ENCODE results near the gene GTF2F1. TPM values are rescaled to one million over a fixed set of nuclear protein-coding genes. Genes with fewer than 3 reads are reported as not detected.
A peak's percentile ranks its signal among the peaks of the same experiment; 100 is the strongest.
"Not testable (repeated sequence)": the region's sequence is repeated elsewhere in the genome, so short reads cannot be mapped to it uniquely, and the experiment has no call there.

Gene GTF2F1
- total RNA-seq, 2 donors from 2014 or later, result 67.2 to 68.7 TPM

DNA sequence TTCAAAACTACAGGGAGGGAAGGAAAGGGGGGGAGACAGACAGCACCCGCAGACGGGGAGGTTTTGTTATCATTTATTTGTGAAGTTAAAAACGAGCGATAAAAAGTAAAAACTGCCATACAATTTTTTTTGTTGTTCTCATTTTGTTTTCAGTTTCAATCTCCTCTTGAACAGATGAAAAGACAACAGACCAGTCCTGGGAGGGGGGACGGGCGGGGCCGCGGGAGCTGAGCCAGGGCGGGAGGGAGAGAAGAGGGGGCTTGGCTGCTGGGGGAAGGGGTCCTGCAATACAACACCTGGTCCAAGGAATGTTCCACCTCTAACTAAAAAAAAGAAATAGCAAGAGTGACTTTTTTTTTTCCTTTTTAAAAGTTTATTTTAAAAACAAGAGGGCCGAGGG lies 20.3 kb upstream of the GTF2F1 start:
- ATAC-seq, result no peak
- no peaks in the 10 kb centered on the region for H3K9me3 ChIP-seq (ENCODE audit: control insufficient read depth, low read length, poor library complexity, severe bottlenecking)
- H3K36me3 Mint-ChIP-seq (ENCODE audit: low read depth), result peaks cover 2% of the 10 kb centered on the region
- no peak overlapping the region for H3K27ac Mint-ChIP-seq
- no peak for DNase-seq
- no peaks in the 10 kb centered on the region for H3K4me1 Mint-ChIP-seq
- H3K27me3 Mint-ChIP-seq, result no peaks in the 10 kb centered on the region
- H3K4me3 Mint-ChIP-seq, result no peak overlapping the region

DNA sequence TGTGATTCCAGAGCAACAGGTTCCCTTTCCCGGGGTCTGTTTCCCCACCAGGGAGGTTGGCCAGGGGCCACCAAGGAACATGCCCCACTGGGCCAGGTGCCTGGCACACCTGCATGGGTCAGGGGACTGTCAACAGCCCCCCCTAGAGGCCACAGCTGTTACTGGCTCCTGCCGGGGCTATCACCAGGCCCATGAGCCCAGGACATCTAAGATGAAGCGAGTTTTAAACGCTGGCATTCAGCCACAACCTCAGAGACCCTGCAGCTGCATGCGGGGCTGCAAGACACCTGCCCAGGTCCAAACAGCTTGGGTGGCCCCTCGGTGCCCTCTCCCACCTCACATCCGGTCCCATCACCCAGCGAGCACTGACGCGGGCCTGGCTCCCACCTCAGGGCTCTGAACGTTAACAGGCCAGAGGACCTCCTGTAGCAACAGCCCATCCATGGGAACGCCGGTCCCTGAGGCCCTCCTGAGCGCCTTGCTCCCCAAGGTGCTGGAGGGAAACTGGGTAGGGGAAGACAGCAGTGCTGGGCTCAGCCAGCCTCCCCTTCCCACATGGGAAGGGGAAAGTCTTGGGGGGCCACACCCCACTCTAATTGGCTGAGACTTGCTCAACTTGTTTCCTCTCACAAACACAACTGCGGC lies 19.6 kb upstream of the GTF2F1 start:
- H3K4me3 Mint-ChIP-seq, result no peak overlapping the region
- H3K27ac Mint-ChIP-seq, result peak overlapping the region; percentile 24
- H3K9me3 ChIP-seq (ENCODE audit: control insufficient read depth, low read length, poor library complexity, severe bottlenecking), result no peaks in the 10 kb centered on the region

DNA sequence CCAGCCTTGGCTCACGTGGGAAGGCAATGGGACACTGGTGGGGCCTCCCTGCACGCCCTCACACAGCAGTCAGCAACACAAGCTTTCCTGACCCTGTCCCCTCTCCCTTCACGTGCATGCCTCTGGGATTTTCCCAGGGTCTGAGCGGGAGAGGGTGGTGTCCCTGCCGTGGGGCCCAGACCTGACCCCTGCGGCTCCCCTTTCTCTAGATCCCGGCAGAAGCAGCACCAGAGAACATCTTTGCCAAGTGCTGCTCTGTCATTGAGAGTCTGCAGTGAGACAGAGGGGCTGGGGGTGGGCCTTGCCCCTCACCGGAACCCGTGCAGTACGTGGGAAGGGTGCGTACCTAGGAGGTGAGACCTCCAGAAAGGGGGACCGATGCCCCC lies 19.1 kb upstream of the GTF2F1 start:
- Mint-ChIP-seq H3K4me3 (no peak overlapping the region), H3K4me1 (no peaks in the 10 kb centered on the region), H3K27me3 (no peaks in the 10 kb centered on the region), H3K27ac (peak overlapping the region; percentile 24), H3K36me3 (ENCODE audit: low read depth) (peaks cover 2% of the 10 kb centered on the region)
- H3K9me3 ChIP-seq (ENCODE audit: control insufficient read depth, low read length, poor library complexity, severe bottlenecking), result no peaks in the 10 kb centered on the region
- no peak for DNase-seq
- ATAC-seq, result peak; percentile 11

More for the DNA sequence above, 19.6 kb upstream of the GTF2F1 start:
- H3K27me3 Mint-ChIP-seq, result no peaks in the 10 kb centered on the region
- no peaks in the 10 kb centered on the region for H3K4me1 Mint-ChIP-seq
- ATAC-seq (peak; percentile 74), DNase-seq (peak in 1 of 3 donors; percentile 44)
- H3K36me3 Mint-ChIP-seq (ENCODE audit: low read depth), result peaks cover 2% of the 10 kb centered on the region

DNA sequence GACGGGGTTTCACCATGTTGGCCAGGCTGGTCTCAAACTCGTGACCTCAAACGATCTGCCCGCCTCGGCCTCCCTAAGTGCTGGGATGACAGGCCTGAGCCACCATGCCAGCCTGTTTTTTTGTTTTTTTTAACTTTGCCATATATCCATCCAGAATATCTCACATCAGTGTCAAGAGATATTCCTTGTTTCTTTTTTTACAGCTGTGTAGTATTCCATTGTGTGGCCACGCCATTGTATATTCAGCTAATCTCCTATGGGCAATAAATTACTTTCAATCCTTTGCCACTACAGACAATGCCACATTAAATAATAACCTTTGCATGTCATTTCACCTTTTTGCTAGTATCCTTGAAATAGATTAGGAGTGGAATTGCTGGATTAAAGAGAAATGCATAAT lies 16.4 kb upstream of the GTF2F1 start:
- DNase-seq (no peak), ATAC-seq (no peak)
- Mint-ChIP-seq H3K4me3 (no peak overlapping the region), H3K36me3 (ENCODE audit: low read depth) (no peaks in the 10 kb centered on the region), H3K27ac (no peak overlapping the region), H3K4me1 (no peaks in the 10 kb centered on the region), H3K27me3 (no peaks in the 10 kb centered on the region)
- no peaks in the 10 kb centered on the region for H3K9me3 ChIP-seq (ENCODE audit: control insufficient read depth, low read length, poor library complexity, severe bottlenecking)

DNA sequence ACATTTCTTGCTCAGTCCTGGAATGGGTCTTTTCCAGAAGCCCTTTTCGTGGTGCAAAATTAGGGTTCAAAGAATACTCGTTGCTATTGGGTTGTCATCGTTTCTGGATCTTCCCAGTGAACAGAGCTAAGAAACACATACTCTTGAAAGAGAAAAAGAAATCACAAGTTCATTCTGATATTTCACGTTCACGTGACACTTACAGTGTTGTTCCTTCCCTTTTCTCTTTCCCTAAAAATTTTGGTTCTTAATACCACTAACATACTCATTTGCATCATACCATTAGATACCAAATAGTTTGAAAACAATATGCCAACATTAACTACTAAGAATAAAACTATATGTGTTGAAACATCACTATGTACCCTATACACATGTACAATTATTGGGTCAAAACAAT lies 13.4 kb upstream of the GTF2F1 start:
- Mint-ChIP-seq H3K4me1 (peaks cover 2% of the 10 kb centered on the region), H3K36me3 (ENCODE audit: low read depth) (no peaks in the 10 kb centered on the region), H3K4me3 (no peak overlapping the region), H3K27ac (peak overlapping the region; percentile 77), H3K27me3 (no peaks in the 10 kb centered on the region)
- H3K9me3 ChIP-seq (ENCODE audit: control insufficient read depth, low read length, poor library complexity, severe bottlenecking), result no peaks in the 10 kb centered on the region
- ATAC-seq (no peak), DNase-seq (no peak)

DNA sequence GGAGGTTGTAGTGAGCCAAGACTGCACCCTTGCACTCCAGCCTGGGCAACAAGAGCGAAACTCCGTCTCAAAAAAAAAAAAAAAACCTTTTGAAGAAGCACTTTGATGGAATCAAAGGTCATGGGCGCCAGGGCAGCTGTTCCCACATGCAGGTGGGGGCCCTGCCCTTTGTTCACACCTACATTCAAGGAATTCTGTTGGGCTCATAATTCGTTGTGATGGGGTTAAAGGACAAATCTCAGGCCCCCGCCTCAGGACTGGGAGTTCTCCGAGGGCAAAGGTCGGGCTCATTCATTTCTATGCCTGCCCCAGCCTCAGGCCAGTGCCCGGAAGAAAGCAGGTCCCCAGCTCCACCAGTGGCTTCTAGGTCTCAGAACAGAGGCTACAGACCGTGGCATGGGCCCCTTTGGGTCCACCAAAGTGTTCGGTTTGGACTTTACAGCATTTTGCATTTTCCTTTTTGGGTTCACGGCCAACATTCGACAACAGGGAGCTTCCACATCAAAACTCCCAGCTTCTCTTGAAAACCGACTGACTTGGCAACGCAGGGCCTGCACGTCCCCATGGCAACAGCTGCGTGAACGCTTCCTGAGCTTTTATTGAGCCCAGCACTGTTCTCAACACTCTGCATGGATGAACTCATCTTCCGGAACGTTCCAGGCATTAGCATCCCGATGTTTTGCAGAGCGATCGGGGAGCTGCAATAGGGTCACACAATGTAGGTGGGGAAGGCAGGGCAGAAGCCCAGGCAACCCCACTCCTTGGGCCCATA lies 10.1 kb upstream of the GTF2F1 start:
- no peak for DNase-seq
- Mint-ChIP-seq H3K27ac (no peak overlapping the region), H3K4me1 (peaks cover 2% of the 10 kb centered on the region), H3K4me3 (no peak overlapping the region), H3K36me3 (ENCODE audit: low read depth) (no peaks in the 10 kb centered on the region), H3K27me3 (no peaks in the 10 kb centered on the region)
- no peak for ATAC-seq
- no peaks in the 10 kb centered on the region for H3K9me3 ChIP-seq (ENCODE audit: control insufficient read depth, low read length, poor library complexity, severe bottlenecking)

DNA sequence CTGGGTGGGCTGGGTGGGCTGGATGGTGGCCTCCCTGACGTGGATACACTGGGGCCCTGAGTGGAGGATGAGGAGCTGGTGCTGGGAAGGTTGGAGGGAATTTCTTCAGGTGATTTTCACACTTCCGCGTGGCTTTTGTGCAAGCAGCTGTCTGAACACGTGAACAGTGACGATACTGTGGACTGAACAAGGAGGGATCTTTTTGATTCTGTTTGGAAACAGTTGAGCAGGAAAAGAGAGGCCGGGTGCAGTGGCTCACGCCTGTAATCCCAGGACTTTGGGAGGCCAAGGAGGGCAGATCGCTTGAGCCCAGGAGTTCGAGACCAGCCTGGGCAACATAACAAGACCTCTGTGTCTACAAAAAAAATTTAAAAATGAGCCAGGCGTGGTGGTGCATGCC lies 9.1 kb upstream of the GTF2F1 start:
- Mint-ChIP-seq H3K4me1 (peaks cover 2% of the 10 kb centered on the region), H3K27ac (no peak overlapping the region), H3K27me3 (no peaks in the 10 kb centered on the region), H3K4me3 (no peak overlapping the region), H3K36me3 (ENCODE audit: low read depth) (no peaks in the 10 kb centered on the region)
- DNase-seq (no peak), ATAC-seq (no peak)
- no peaks in the 10 kb centered on the region for H3K9me3 ChIP-seq (ENCODE audit: control insufficient read depth, low read length, poor library complexity, severe bottlenecking)

DNA sequence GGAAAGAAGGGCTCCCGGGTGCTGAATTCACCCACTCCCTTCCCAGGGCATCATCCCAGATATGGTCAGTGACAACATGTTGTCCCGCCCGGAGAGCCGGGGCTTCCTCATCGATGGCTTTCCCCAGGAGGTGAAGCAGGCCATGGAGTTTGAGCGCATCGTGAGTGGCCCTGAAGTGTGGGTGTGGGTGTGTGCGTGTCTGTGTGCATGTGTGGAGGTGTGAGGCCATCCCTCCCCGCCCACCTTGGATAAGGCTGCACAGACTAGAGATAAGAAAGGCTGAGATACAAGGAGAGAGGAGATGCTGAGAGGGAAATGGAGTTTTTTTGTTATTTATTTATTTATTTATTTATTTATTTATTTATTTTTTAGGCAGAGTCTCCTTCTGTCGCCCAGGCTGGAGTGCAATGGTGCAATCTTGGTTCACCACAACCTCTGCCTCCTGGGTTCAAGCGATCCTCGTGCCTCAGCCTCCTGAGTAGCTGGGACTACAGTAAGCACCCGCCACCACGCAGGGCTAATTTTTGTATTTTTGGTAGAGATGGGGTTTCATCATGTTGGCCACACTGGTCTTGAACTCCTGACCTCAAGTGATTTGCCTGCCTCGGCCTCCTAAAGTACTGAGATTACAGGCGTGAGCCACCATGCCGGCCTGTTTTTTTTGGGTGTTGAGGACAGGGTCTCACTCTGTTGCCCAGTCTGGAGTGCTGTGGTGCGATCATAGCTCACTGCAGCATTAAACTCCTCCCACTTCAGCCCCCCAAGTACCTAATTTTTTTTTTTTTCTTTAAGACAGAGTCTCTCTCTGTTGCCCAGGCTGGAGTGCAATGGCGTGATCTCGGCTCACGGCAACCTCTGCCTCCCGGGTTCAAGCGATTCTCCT lies 7.3 kb upstream of the GTF2F1 start:
- not testable (repeated sequence) for H3K27me3 Mint-ChIP-seq; ATAC-seq; H3K36me3 Mint-ChIP-seq (ENCODE audit: low read depth); H3K9me3 ChIP-seq (ENCODE audit: control insufficient read depth, low read length, poor library complexity, severe bottlenecking); H3K27ac Mint-ChIP-seq; DNase-seq; H3K4me1 Mint-ChIP-seq; H3K4me3 Mint-ChIP-seq

DNA sequence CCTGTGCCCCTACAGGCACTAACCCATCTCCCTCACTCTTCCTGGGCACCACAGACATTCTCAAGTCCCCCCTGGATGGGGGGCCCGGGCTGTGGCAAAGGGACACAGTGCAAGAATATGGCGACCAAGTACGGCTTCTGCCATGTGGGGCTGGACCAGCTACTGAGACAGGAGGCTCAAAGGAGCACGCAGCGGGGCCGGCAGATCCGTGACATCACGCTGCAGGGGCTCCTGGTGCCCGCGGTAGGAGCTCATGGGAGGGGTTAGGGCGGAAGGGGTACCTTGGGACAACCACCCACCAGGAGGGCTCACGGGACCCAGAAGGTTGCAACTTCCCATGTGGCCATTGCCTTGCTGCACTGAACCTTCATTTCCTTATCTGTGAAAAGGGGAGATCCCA lies 3.3 kb upstream of the GTF2F1 start:
- no peaks in the 10 kb centered on the region for H3K9me3 ChIP-seq (ENCODE audit: control insufficient read depth, low read length, poor library complexity, severe bottlenecking)
- no peaks in the 10 kb centered on the region for H3K27me3 Mint-ChIP-seq
- H3K4me1 Mint-ChIP-seq, result peaks cover 16% of the 10 kb centered on the region
- DNase-seq, result no peak
- H3K36me3 Mint-ChIP-seq (ENCODE audit: low read depth), result no peaks in the 10 kb centered on the region
- no peak for ATAC-seq
- H3K27ac Mint-ChIP-seq, result no peak overlapping the region
- no peak overlapping the region for H3K4me3 Mint-ChIP-seq

DNA sequence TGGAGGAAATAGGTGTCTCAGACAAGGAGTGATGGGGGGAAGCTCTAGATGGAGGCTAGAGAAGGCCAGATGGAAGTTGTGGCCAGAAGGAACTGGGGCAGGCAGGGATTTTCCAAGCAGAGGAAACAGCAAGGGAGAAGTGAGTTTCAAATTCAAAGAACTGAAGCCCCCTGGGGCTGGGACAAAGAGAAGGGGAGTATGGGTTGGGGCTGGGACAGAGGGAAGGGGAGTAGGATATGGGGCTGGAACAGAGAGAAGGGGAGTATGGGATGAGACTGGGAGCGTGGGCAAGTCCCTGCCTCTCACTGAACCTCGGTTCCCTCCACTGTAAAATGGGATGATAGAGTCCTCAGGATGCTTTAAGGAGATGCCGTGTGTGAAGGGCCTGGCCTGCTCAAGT lies 1.9 kb upstream of the GTF2F1 start:
- Mint-ChIP-seq H3K27me3 (no peaks in the 10 kb centered on the region), H3K27ac (no peak overlapping the region), H3K4me3 (peak overlapping the region; percentile 65), H3K36me3 (ENCODE audit: low read depth) (no peaks in the 10 kb centered on the region), H3K4me1 (peaks cover 19% of the 10 kb centered on the region)
- ATAC-seq (no peak), DNase-seq (no peak)
- H3K9me3 ChIP-seq (ENCODE audit: control insufficient read depth, low read length, poor library complexity, severe bottlenecking), result no peaks in the 10 kb centered on the region

DNA sequence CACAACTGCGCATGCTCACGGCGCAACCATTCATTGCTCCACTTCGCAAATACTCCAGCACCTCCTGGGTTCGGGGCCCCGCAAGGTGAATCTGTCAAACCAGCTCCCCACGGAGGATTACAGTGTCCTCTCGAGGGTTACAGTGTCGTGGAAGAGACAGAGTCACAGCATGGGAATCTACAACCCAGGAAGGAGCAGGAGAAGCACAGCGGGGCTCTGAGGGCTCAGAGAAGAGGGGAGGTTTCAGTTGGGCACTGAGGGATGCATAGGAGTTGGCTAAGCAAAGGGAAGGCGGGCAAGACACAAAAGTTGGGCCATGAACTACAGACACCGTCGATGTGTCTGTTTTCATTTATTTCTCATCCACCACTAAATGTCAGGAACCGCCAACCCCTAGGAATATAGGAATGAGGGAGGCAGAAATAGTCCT lies 1.0 kb upstream of the GTF2F1 start:
- H3K4me3 Mint-ChIP-seq, result peak overlapping the region; percentile 96
- peak in 1 of 3 donors; percentile 49 for DNase-seq
- H3K27ac Mint-ChIP-seq, result peak overlapping the region; percentile 99
- no peaks in the 10 kb centered on the region for H3K27me3 Mint-ChIP-seq
- peaks cover 19% of the 10 kb centered on the region for H3K4me1 Mint-ChIP-seq
- H3K36me3 Mint-ChIP-seq (ENCODE audit: low read depth), result no peaks in the 10 kb centered on the region
- no peak for ATAC-seq
- no peaks in the 10 kb centered on the region for H3K9me3 ChIP-seq (ENCODE audit: control insufficient read depth, low read length, poor library complexity, severe bottlenecking)

DNA sequence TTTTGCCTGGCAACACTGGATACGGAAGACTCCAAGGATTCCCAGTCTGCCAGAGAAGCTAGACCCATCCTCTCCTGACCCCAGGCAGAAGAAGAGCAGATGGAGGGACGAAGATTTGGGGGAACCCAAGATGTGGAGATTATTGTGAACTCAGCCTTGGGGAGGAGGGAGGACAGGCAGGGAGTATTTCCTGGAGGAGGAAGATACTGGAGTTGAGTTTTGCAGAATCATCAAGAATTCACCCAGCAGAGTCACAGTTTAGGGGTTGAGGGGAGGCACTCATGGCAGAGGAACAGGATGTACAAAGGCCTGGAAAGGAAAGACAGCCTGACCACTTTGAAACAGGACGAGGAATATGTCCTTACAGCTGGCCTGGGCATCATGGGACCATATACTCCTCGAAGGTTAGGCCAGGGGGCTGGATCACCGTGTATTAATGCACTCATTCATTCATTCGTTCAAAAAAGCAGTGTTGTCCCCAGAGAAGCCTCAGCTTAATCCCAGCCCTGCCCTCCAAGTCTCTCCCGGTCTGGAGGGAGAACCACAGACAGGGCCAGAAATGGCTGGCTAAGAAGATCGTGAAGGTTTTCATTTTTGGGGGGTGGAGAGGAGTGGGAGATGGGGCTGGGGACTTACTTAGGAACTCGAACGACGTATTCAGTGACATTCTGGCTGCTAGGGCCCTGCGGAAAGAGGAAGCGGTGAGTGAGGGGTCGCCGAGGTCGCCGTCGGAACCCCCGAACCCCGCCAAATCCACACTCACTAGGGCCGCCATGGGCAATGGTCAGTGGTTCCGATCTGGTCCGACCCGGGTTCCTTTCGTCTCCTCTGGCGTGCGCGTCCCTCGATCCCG lies 517 bp downstream of the GTF2F1 start:
- peak overlapping the region; percentile 99 for H3K27ac Mint-ChIP-seq
- H3K27me3 Mint-ChIP-seq, result no peaks in the 10 kb centered on the region
- DNase-seq, result no peak
- ATAC-seq, result no peak
- no peaks in the 10 kb centered on the region for H3K9me3 ChIP-seq (ENCODE audit: control insufficient read depth, low read length, poor library complexity, severe bottlenecking)
- H3K36me3 Mint-ChIP-seq (ENCODE audit: low read depth), result no peaks in the 10 kb centered on the region
- H3K4me1 Mint-ChIP-seq, result peaks cover 21% of the 10 kb centered on the region
- peak overlapping the region; percentile 96 for H3K4me3 Mint-ChIP-seq
